Adrenal gland (tissue), 12 donors: ENCODE measurements around the gene RNF220. TPM values are rescaled to one million over a fixed set of nuclear protein-coding genes. Genes with fewer than 3 reads are reported as not detected.

ENCODE experiments used
- DNase-seq, 7 donors: peaks; one replicate each; pipeline ENCODE4 v3.0.0-alpha.2; 2019 to 2020
- H3K27ac ChIP-seq, 5 donors: fragments of 200-600 bp; sonication (generic) in 4 of 5; 1 replicate in 3 of 5; 2 replicates in 2 of 5; pipeline versions ENCODE4 v1.5.1 to v1.8.0; 2016 to 2020; ENCODE audit warnings: mild to moderate bottlenecking in 1 of 5
- H3K27me3 ChIP-seq: fragments of 200-600 bp; 2 replicates; pipeline ENCODE4 v1.8.0; 2021
- H3K36me3 ChIP-seq, 2 donors: fragments of 200-600 bp; replicated peaks in 1 of 2; 1 replicate in 1 of 2; 2 replicates in 1 of 2; pipeline versions ENCODE4 v1.5.1 to v1.8.0; 2018 to 2022
- H3K4me1 ChIP-seq, 2 donors: fragments of 200-600 bp; replicated peaks in 1 of 2; 1 replicate in 1 of 2; 2 replicates in 1 of 2; pipeline versions ENCODE4 v1.5.1 to v1.8.0; 2018 to 2021
- H3K4me3 ChIP-seq, 4 donors: fragments of 200-600 bp; sonication (generic) in 3 of 4; one replicate each; pipeline ENCODE4 v1.5.1; 2016 to 2018
- H3K9me3 ChIP-seq, 3 donors: fragments of 200-600 bp; sonication (generic) in 1 of 3; replicated peaks in 1 of 3; 1 replicate in 2 of 3; 2 replicates in 1 of 3; pipeline versions ENCODE4 v1.5.1 to v1.8.0; 2016 to 2021
- CTCF ChIP-seq, 6 experiments: fragments of 450-650 bp in 4 of 6; fragments of 200-600 bp in 2 of 6; sonication (generic) in 1 of 6; IDR thresholded peaks; 1 replicate in 5 of 6; 2 replicates in 1 of 6; pipeline versions ENCODE4 v1.5.1 to v1.8.0; 2016 to 2021; ENCODE audit warnings: antibody characterized with exemption in 6 of 6, mild to moderate bottlenecking in 2 of 6, moderate library complexity in 1 of 6
- POLR2A ChIP-seq, 2 donors: fragments of 450-650 bp; IDR thresholded peaks; one replicate each; pipeline ENCODE4 v1.6.1; 2017; ENCODE audit warnings: antibody characterized with exemption in 2 of 2, mild to moderate bottlenecking in 2 of 2, moderate library complexity in 1 of 2
- WGBS, 4 donors: extraction: QIAGEN DNeasy Blood & Tissue Kit in 2 of 4; methylation state at CpG; one replicate each; pipeline versions ENCODE4 v1.1.5 to v1.1.7; 2013 to 2017; 5-methylcytosine and 5-hydroxymethylcytosine counted together
- intact Hi-C, 2 donors: fragments of 100-400 bp; cut with DNase I; formaldehyde crosslinking; loops; one replicate each; pipeline versions ENCODE4 v1.14.1 to v1.15.0; 2022 to 2023
- polyA plus RNA-seq, 3 donors: library from polyadenylated mRNA; stranded (reverse); fragments of 200-250 nt in 2 of 3; fragments of 350-450 nt in 1 of 3; fragmentation: Illumina TruSeq in 1 of 3; extraction: RNeasy Lipid Tissue Mini Kit (QIAGEN cat#74804) in 1 of 3; gene quantifications; one replicate each; pipeline ENCODE4 v1.2.3, GENCODE V29; 2013 to 2014
- total RNA-seq, 9 donors: library from RNA; depleted of rRNA in 4 of 9; stranded (reverse); fragments of >200 nt in 4 of 9; fragments of 120-200 nt in 1 of 9; fragmentation: NEBNext Ultra II Directional in 1 of 9; extraction: Animal tissue kit (Norgen Biotek cat#: 25700) in 1 of 9; gene quantifications; one replicate each; pipeline versions ENCODE4 v1.1.0 to v1.2.4, GENCODE V29; 2013 to 2023
- donor health status: healthy with polysubstance abuse.
- donor health status: Bipolar disorder and iron deficiency.
- donor health status: DM: yes; HTN: yes; CAD: no.
- donor health status: DM: no; HTN: no; CAD: no.
- donor health status: DM: no; HTN: no; CAD: no.
- donor health status: DM: yes; HTN: yes; CAD: no.

Gene RNF220
- total and polyA plus RNA-seq, 12 donors: 36.3 to 150 (median 66.5) TPM

DNA sequence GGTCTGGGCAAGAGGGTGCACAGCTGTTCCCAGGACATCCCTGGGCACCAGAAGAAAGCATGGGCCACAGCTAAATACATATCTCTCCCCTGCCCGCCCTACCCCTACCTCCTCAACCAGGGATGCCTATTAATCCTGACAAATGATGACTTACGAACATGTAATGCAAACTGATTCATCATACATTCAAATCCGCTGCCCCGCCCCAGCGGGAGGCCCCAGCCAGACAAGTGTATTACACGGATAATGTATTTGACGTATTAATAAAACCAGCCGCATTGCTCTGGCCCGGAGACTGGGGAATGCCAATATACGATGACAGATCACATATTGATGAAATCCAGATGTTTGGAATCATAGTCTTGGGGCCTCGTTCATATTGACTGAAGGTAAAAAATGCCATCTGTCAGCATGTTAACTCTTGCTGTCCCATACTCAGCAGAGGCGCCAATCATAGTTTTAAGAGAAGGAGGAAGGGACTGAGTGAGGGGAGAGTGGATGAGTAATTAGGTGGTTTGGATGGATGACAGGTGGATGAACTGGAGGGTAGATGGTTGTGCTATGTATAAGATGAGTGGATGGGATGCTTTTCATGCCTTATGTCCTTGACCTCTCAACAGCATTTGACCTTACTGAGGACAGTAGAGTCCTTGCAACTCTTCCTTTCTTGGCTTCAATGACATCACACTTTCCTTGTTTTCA is 201.0 kb downstream of the RNF220 start:
- Histone ChIP-seq H3K27ac (no peak overlapping the region), H3K9me3 (no peaks in the 10 kb centered on the region), H3K27me3 (no peaks in the 10 kb centered on the region), H3K4me1 (no peaks in the 10 kb centered on the region), H3K4me3 (no peak overlapping the region), H3K36me3 (no peaks in the 10 kb centered on the region)
- no peak for DNase-seq
- TF ChIP-seq CTCF (IDR thresholded peaks at IDR 0.05): no peak
- no peak for TF ChIP-seq POLR2A (IDR thresholded peaks at IDR 0.05)
- 83 to 88% (median 87%) methylated on average over 12 of the region's 12 CpGs for WGBS, 4 donors
- intact Hi-C loops: no loop called here

- no peak for TF ChIP-seq POLR2A (IDR thresholded peaks at IDR 0.05)
- TF ChIP-seq CTCF (IDR thresholded peaks at IDR 0.05): no peak
- no peaks in the 10 kb centered on the region for H3K27me3 ChIP-seq
- WGBS, 4 donors: 75 to 86% (median 83%) methylated on average over 8 of the region's 8 CpGs
- H3K9me3 ChIP-seq: no peaks in the 10 kb centered on the region
- no peak overlapping the region for H3K27ac ChIP-seq
- H3K4me3 ChIP-seq: no peak overlapping the region
- DNase-seq: no peak
- H3K36me3 ChIP-seq: no peaks in the 10 kb centered on the region
- intact Hi-C loops: no loop called here
- H3K4me1 ChIP-seq: no peaks in the 10 kb centered on the region
Observed at GRCh38 chr1:44606701-44607281, 201.7 kb downstream of the RNF220 start.

- intact Hi-C loops: loop anchor here in 1 of 2 donors (2.0 kb wide), 1 partner anchor 45 kb away; no protein-coding TSS in a partner anchor
- no peaks in the 10 kb centered on the region for H3K9me3 ChIP-seq
- H3K27me3 ChIP-seq: no peaks in the 10 kb centered on the region
- TF ChIP-seq CTCF (IDR thresholded peaks at IDR 0.05): no peak
- no peak for TF ChIP-seq POLR2A (IDR thresholded peaks at IDR 0.05)
- no peak overlapping the region for H3K4me3 ChIP-seq
- H3K27ac ChIP-seq: no peak overlapping the region
- DNase-seq: no peak
- no peaks in the 10 kb centered on the region for H3K4me1 ChIP-seq
- WGBS, 4 donors: 72 to 83% (median 79%) methylated on average over 6 of the region's 6 CpGs
- H3K36me3 ChIP-seq: no peaks in the 10 kb centered on the region
Observed at GRCh38 chr1:44608141-44608540, 203.1 kb downstream of the RNF220 start.

GRCh38 chr1:44609412-44609767 is 204.3 kb downstream of the RNF220 start:
- no peak for TF ChIP-seq POLR2A (IDR thresholded peaks at IDR 0.05)
- TF ChIP-seq CTCF (IDR thresholded peaks at IDR 0.05): peak; percentile 33 to 73 (median 68)
- H3K36me3 ChIP-seq: no peaks in the 10 kb centered on the region
- H3K4me1 ChIP-seq: no peaks in the 10 kb centered on the region
- H3K27ac ChIP-seq: no peak overlapping the region
- no peaks in the 10 kb centered on the region for H3K27me3 ChIP-seq
- WGBS, 4 donors: 24 to 51% (median 35%) methylated on average over 6 to 10 of the region's 10 CpGs
- DNase-seq: peak; percentile 78 to 90 (median 85)
- H3K9me3 ChIP-seq: no peaks in the 10 kb centered on the region
- intact Hi-C loops: loop anchor here in 1 of 2 donors (2.0 kb wide), 1 partner anchor 43 kb away; no protein-coding TSS in a partner anchor
- H3K4me3 ChIP-seq: no peak overlapping the region
